HEK293 (cell line): ENCODE data around the gene HOXB9.

Experiments
- CTCF ChIA-PET: fragments of 350-600 bp; formaldehyde crosslinking; extraction: SDS; loops from one replicate; lab custom pipeline; 2021; ENCODE audit warnings: antibody characterized with exemption; lab: Yijun Ruan, JAX
- POLR2A ChIA-PET: fragments of 300-600 bp; formaldehyde crosslinking; extraction: SDS; loops from one replicate; lab custom pipeline; 2020; ENCODE audit warnings: antibody characterized with exemption, inconsistent platforms; lab: Yijun Ruan, JAX
- H3K27ac ChIP-seq: fragments of 200-500 bp; sonication (Bioruptor generic); 2 replicates; pipeline ENCODE4 v1.5.1; 2014; ENCODE audit warnings: low read depth, low read length, control low read depth, inconsistent platforms; ENCODE audit errors: extremely low read depth
- H3K36me3 ChIP-seq, 2 experiments: fragments of 200-500 bp in 1 of 2; sonication (Bioruptor generic) in 1 of 2; 1 replicate in 1 of 2; 2 replicates in 1 of 2; pipeline ENCODE4 v1.5.1; 2014 to 2017; ENCODE audit warnings: inconsistent platforms in 2 of 2, low read length in 2 of 2; ENCODE audit not compliant: control insufficient read depth in 2 of 2, insufficient read depth in 1 of 2
- H3K4me1 ChIP-seq: fragments of 200-500 bp; sonication (Bioruptor generic); 2 replicates; pipeline ENCODE4 v1.5.1; 2014; ENCODE audit warnings: mild to moderate bottlenecking, low read length, inconsistent platforms; ENCODE audit not compliant: control insufficient read depth, insufficient read depth
- H3K4me3 ChIP-seq: 2 replicates; pipeline ENCODE4 v1.5.1; 2011; ENCODE audit warnings: low read depth, mild to moderate bottlenecking, control low read depth, low read length, moderate library complexity
- H3K9me3 ChIP-seq: fragments of 200-500 bp; sonication (Bioruptor generic); 2 replicates; pipeline ENCODE4 v1.5.1; 2014; ENCODE audit warnings: low read depth, low read length, inconsistent platforms; ENCODE audit not compliant: control insufficient read depth, insufficient read depth
- GLIS2 ChIP-seq: fragments of 450-650 bp; formaldehyde crosslinking; IDR thresholded peaks from 2 replicates; pipeline ENCODE4 v1.5.1; 2016; ENCODE audit warnings: missing biosample characterization, missing genetic modification characterization
- KLF7 ChIP-seq: fragments of 450-650 bp; formaldehyde crosslinking; IDR thresholded peaks from 2 replicates; pipeline ENCODE4 v1.5.1; 2016; ENCODE audit warnings: missing biosample characterization, missing genetic modification characterization, borderline replicate concordance
- PATZ1 ChIP-seq: fragments of 450-650 bp; formaldehyde crosslinking; IDR thresholded peaks from 2 replicates; pipeline ENCODE4 v1.5.1; 2016; ENCODE audit warnings: missing biosample characterization, missing genetic modification characterization
- PRDM4 ChIP-seq: fragments of 450-650 bp; formaldehyde crosslinking; IDR thresholded peaks from 2 replicates; pipeline ENCODE4 v1.5.1; 2017; ENCODE audit warnings: missing biosample characterization, missing genetic modification characterization
- TCF7L2 ChIP-seq: IDR thresholded peaks from 2 replicates; pipeline ENCODE4 v1.6.1; 2011; ENCODE audit warnings: low read depth, mild to moderate bottlenecking, inconsistent platforms, low read length, moderate library complexity, borderline replicate concordance
- TSHZ1 ChIP-seq: fragments of 450-650 bp; formaldehyde crosslinking; IDR thresholded peaks from 2 replicates; pipeline ENCODE4 v1.5.1; 2016; ENCODE audit warnings: missing biosample characterization, missing genetic modification characterization, borderline replicate concordance
- ZBTB10 ChIP-seq: fragments of 450-650 bp; formaldehyde crosslinking; IDR thresholded peaks from 2 replicates; pipeline ENCODE4 v1.5.1; 2016; ENCODE audit warnings: missing biosample characterization, missing genetic modification characterization
- ZBTB17 ChIP-seq: fragments of 450-650 bp; formaldehyde crosslinking; IDR thresholded peaks from 2 replicates; pipeline ENCODE4 v1.5.1; 2016; ENCODE audit warnings: missing biosample characterization, missing genetic modification characterization
- ZBTB8A ChIP-seq: fragments of 450-650 bp; formaldehyde crosslinking; IDR thresholded peaks from 2 replicates; pipeline ENCODE4 v1.5.1; 2016; ENCODE audit warnings: missing biosample characterization, missing genetic modification characterization
- ZNF140 ChIP-seq: fragments of 450-650 bp; formaldehyde crosslinking; IDR thresholded peaks from 2 replicates; pipeline ENCODE4 v1.5.1; 2016; ENCODE audit warnings: missing biosample characterization, missing genetic modification characterization
- ZNF16 ChIP-seq: fragments of 450-650 bp; formaldehyde crosslinking; IDR thresholded peaks from 2 replicates; pipeline ENCODE4 v1.5.1; 2016; ENCODE audit warnings: low read depth, missing biosample characterization, missing genetic modification characterization
- ZNF18 ChIP-seq: fragments of 450-650 bp; formaldehyde crosslinking; IDR thresholded peaks from 2 replicates; pipeline ENCODE4 v1.5.1; 2016; ENCODE audit warnings: missing biosample characterization, missing genetic modification characterization
- ZNF341 ChIP-seq: fragments of 450-650 bp; formaldehyde crosslinking; IDR thresholded peaks from 2 replicates; pipeline ENCODE4; 2016; ENCODE audit warnings: low read depth, missing biosample characterization, missing genetic modification characterization
- ZNF37A ChIP-seq: fragments of 450-650 bp; IDR thresholded peaks from 2 replicates; pipeline ENCODE4 v1.5.1; 2018; ENCODE audit warnings: missing biosample characterization, missing genetic modification characterization
- ZNF404 ChIP-seq: fragments of 450-650 bp; formaldehyde crosslinking; IDR thresholded peaks from 2 replicates; pipeline ENCODE4 v1.5.1; 2017; ENCODE audit warnings: missing biosample characterization, missing genetic modification characterization
- ZNF449 ChIP-seq: fragments of 450-650 bp; formaldehyde crosslinking; IDR thresholded peaks from 2 replicates; pipeline ENCODE4 v1.5.1; 2017; ENCODE audit warnings: missing biosample characterization, mild to moderate bottlenecking, missing genetic modification characterization, moderate library complexity
- ZNF530 ChIP-seq: fragments of 450-650 bp; formaldehyde crosslinking; IDR thresholded peaks from 2 replicates; pipeline ENCODE4 v1.5.1; 2016; ENCODE audit warnings: low read depth, missing biosample characterization, missing genetic modification characterization
- ZNF624 ChIP-seq: fragments of 450-650 bp; formaldehyde crosslinking; IDR thresholded peaks from 2 replicates; pipeline ENCODE4 v1.5.1; 2017; ENCODE audit warnings: missing biosample characterization, missing genetic modification characterization
- ZNF776 ChIP-seq: fragments of 450-650 bp; formaldehyde crosslinking; IDR thresholded peaks from 2 replicates; pipeline ENCODE4 v1.5.0; 2017; ENCODE audit warnings: missing biosample characterization, missing genetic modification characterization, borderline replicate concordance
- ZNF785 ChIP-seq: fragments of 450-650 bp; formaldehyde crosslinking; IDR thresholded peaks from 2 replicates; pipeline ENCODE4 v1.5.1; 2016; ENCODE audit warnings: missing biosample characterization, missing genetic modification characterization
- ZSCAN16 ChIP-seq: fragments of 450-650 bp; formaldehyde crosslinking; IDR thresholded peaks from 2 replicates; pipeline ENCODE4 v1.5.1; 2016; ENCODE audit warnings: missing biosample characterization, missing genetic modification characterization
- ZSCAN23 ChIP-seq: fragments of 450-650 bp; formaldehyde crosslinking; IDR thresholded peaks from 2 replicates; pipeline ENCODE4 v1.5.1; 2016; ENCODE audit warnings: missing biosample characterization, missing genetic modification characterization

Gene HOXB9

GRCh38 chr17:48647103-48647962 is 21.2 kb upstream of the HOXB9 start:
- H3K4me3 ChIP-seq = peak overlapping the region; percentile 80
- ChIA-PET CTCF (interaction anchor here (0.7 to 2.2 kb wide), 6 partner anchors 11 to 467 kb away, joined by 3 to 16 read pairs (median 6); no protein-coding TSS in a partner anchor), POLR2A (interaction anchor here (0.6 to 3.1 kb wide), 5 partner anchors 11 to 359 kb away, joined by 3 to 23 read pairs (median 5); partner anchors contain the start of gene HOXB9)
- no peak for TF ChIP-seq TCF7L2
- no peak; the same call in 1 of the 2 replicates for TF ChIP-seq KLF7 (tag by site-specific recombination)
- no peak for TF ChIP-seq ZNF785 (tag by site-specific recombination)
- no peak for TF ChIP-seq ZNF140 (tag by site-specific recombination)
- no peak for TF ChIP-seq ZNF18 (tag by site-specific recombination)
- peak; percentile 1; the same call in 1 of the 2 replicates for TF ChIP-seq PRDM4 (tag by site-specific recombination)
- no peak; the same call in 1 of the 2 replicates for TF ChIP-seq GLIS2 (tag by site-specific recombination)
- TF ChIP-seq ZNF16 = no peak
- TF ChIP-seq ZNF530 = no peak
- peak; percentile 89 for TF ChIP-seq ZBTB17 (tag by site-specific recombination)
- TF ChIP-seq ZNF37A (tag by site-specific recombination) = no peak
- TF ChIP-seq PATZ1 (tag by site-specific recombination) = no peak; the same call in 1 of the 2 replicates
- TF ChIP-seq ZBTB10 (tag by site-specific recombination) = peak; percentile 24; the same call in 1 of the 2 replicates
- TF ChIP-seq ZBTB8A (tag by site-specific recombination) = peak; percentile 72
- no peak for TF ChIP-seq ZNF776
- no peak for TF ChIP-seq ZNF624 (tag by site-specific recombination)
- no peak for TF ChIP-seq ZNF404 (tag by site-specific recombination)
- TF ChIP-seq ZNF449 (tag by site-specific recombination) = peak; percentile 29; the same call in 1 of the 2 replicates
- TF ChIP-seq ZSCAN16 (tag by site-specific recombination) = no peak
- TF ChIP-seq TSHZ1 (tag by site-specific recombination) = no peak
- no peak for TF ChIP-seq ZSCAN23 (tag by site-specific recombination)
- TF ChIP-seq ZNF341 (tag by site-specific recombination) = peak; percentile 64

More at GRCh38 chr17:48647103-48647962, 21.2 kb upstream of the HOXB9 start:
- Histone ChIP-seq H3K9me3 (no peaks in the 10 kb centered on the region), H3K27ac (peak overlapping the region; percentile 93), H3K4me1 (peaks cover 6% of the 10 kb centered on the region), H3K36me3 (peaks cover 0 to 14% of the 10 kb centered on the region in 2 experiments; a peak in 1 of 3 replicates)
